Neural crest cell (in vitro differentiated cells): ENCODE data around the gene ADAT3. TPM values are rescaled to one million over a fixed set of nuclear protein-coding genes. Genes with fewer than 3 reads are reported as not detected.
"Not testable (repeated sequence)": the region's sequence is repeated elsewhere in the genome, so short reads cannot be mapped to it uniquely, and the experiment has no call there.

Experiments used
- DNase-seq: peaks from one replicate; pipeline ENCODE4 v3.0.0; 2021; ENCODE audit warnings: low read depth, mixed read lengths, low spot score
- H3K27ac Mint-ChIP-seq: one replicate; pipeline ENCODE4 v1.8.0; 2021; ENCODE audit warnings: mild to moderate bottlenecking, mixed read lengths; ENCODE audit not compliant: unreplicated experiment
- H3K27me3 Mint-ChIP-seq: 2 replicates; pipeline ENCODE4 v1.8.0; 2021; ENCODE audit warnings: low read depth, mild to moderate bottlenecking, mixed read lengths
- H3K36me3 Mint-ChIP-seq: 2 replicates; pipeline ENCODE4 v1.8.0; 2021; ENCODE audit warnings: low read depth, mild to moderate bottlenecking, mixed read lengths
- H3K4me1 Mint-ChIP-seq: 2 replicates; pipeline ENCODE4 v1.8.0; 2021; ENCODE audit warnings: mixed read lengths
- H3K4me3 Mint-ChIP-seq: one replicate; pipeline ENCODE4 v1.8.0; 2021; ENCODE audit warnings: mild to moderate bottlenecking, mixed read lengths
- H3K9me3 Mint-ChIP-seq: 2 replicates; pipeline ENCODE4 v1.8.0; 2021; ENCODE audit warnings: mixed read lengths
- CTCF ChIP-seq: fragments of 200-600 bp; sonication (generic); conservative IDR thresholded peaks from 2 replicates; pipeline ENCODE4 v1.5.0; 2021; ENCODE audit warnings: antibody characterized with exemption, mild to moderate bottlenecking
- total RNA-seq: library from RNA; stranded (reverse); gene quantifications from 2 replicates; pipeline ENCODE4 v1.2.1, GENCODE V29; 2021

Gene ADAT3
- total RNA-seq, 1 donor from 2014 or later = 13.7 TPM

GRCh38 chr19:1882089-1882785 lies 23.0 kb upstream of the ADAT3 start:
- no peak for DNase-seq
- Mint-ChIP-seq H3K9me3 (no peaks in the 10 kb centered on the region), H3K27ac (peak overlapping the region; percentile 86), H3K4me3 (peak overlapping the region; percentile 97), H3K27me3 (no peaks in the 10 kb centered on the region), H3K36me3 (no peaks in the 10 kb centered on the region), H3K4me1 (peaks cover 30% of the 10 kb centered on the region)
- no peak for TF ChIP-seq CTCF

GRCh38 chr19:1882786-1883692 lies 22.2 kb upstream of the ADAT3 start:
- no peak for TF ChIP-seq CTCF
- Mint-ChIP-seq H3K27me3 (no peaks in the 10 kb centered on the region), H3K4me1 (peaks cover 33% of the 10 kb centered on the region), H3K9me3 (no peaks in the 10 kb centered on the region), H3K4me3 (peak overlapping the region; percentile 97), H3K27ac (peak overlapping the region; percentile 86), H3K36me3 (no peaks in the 10 kb centered on the region)
- no peak for DNase-seq

DNA sequence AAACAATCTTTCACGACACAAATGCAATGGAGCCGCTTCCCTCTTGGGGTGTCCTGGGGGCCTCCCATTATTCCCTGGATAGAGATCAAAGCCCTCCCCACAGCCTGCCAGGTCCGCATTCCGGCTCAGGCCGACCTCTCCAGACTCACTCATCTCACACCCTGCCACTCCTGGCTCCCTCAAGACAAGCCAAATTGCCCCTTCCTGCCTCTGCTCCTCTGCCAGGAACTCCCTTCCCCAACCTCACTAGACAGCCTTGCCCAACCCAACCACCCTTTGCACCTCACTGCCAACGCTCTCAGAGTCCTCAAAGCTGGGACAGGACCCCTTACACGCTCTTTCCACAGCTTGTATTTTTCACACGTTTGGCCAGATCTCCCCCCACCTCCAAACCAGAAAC lies 21.4 kb upstream of the ADAT3 start:
- peaks cover 33% of the 10 kb centered on the region for H3K4me1 Mint-ChIP-seq
- no peaks in the 10 kb centered on the region for H3K27me3 Mint-ChIP-seq
- peak overlapping the region; percentile 97 for H3K4me3 Mint-ChIP-seq
- H3K36me3 Mint-ChIP-seq = no peaks in the 10 kb centered on the region
- no peak for TF ChIP-seq CTCF
- H3K9me3 Mint-ChIP-seq = no peaks in the 10 kb centered on the region
- H3K27ac Mint-ChIP-seq = peak overlapping the region; percentile 89
- DNase-seq = no peak

DNA sequence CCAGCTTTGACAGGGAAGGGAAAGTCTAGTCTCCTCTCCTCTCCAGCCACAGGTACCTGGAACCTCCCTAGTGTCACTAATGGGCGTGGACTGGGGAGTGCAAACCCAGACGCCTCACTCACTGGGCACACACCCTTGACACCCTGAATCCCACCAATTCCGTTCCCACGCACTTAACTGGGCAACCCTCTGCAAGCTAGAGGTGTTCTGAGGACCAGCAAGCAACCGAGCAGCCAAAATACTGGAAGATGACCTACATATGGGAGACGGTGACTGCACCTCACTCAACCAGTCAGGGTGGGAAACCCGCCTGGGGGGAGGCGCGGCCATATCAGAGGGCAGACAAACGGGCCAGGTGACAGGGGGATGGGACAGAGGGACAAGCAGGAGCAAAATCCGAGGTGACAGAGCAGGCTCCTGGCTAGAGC lies 20.9 kb upstream of the ADAT3 start:
- Mint-ChIP-seq H3K9me3 (no peaks in the 10 kb centered on the region), H3K4me3 (peak overlapping the region; percentile 97), H3K36me3 (no peaks in the 10 kb centered on the region), H3K27ac (peak overlapping the region; percentile 95), H3K27me3 (no peaks in the 10 kb centered on the region), H3K4me1 (peaks cover 33% of the 10 kb centered on the region)
- DNase-seq = no peak
- TF ChIP-seq CTCF = no peak

DNA sequence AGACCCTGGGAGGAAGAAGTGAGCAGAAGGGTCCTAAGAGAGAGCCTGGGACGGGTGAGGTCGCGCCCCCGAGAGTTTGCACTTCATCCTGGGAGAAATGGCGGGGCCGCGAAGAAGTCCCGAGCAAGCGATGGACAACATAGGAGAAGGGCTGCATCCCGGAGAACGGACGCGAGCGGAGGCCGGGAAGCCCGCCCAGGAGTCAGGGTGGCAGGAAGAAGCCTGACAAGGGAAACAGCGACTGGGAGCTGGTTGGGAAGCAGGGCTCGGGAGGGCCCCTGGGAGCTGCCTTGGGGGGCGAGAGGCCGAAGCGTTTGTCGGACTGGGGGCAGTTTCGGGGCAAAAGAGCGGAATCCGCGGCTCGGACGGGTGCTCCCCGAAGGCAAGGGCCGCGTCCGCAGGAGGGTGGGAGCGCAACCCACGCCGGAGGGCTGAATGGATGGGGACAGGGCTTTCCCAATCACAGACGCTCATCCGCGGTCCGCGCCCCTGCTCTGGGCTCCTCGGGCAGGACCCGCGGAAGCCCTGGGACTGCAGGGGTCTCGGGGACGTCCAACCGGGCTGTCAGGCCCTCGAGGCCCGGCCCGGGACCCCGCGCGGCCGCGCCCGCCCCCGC lies 20.4 kb upstream of the ADAT3 start:
- Mint-ChIP-seq H3K9me3 (no peaks in the 10 kb centered on the region), H3K36me3 (no peaks in the 10 kb centered on the region), H3K4me1 (peaks cover 33% of the 10 kb centered on the region), H3K27me3 (no peaks in the 10 kb centered on the region), H3K27ac (peak overlapping the region; percentile 95), H3K4me3 (peak overlapping the region; percentile 97)
- TF ChIP-seq CTCF = no peak
- no peak for DNase-seq

DNA sequence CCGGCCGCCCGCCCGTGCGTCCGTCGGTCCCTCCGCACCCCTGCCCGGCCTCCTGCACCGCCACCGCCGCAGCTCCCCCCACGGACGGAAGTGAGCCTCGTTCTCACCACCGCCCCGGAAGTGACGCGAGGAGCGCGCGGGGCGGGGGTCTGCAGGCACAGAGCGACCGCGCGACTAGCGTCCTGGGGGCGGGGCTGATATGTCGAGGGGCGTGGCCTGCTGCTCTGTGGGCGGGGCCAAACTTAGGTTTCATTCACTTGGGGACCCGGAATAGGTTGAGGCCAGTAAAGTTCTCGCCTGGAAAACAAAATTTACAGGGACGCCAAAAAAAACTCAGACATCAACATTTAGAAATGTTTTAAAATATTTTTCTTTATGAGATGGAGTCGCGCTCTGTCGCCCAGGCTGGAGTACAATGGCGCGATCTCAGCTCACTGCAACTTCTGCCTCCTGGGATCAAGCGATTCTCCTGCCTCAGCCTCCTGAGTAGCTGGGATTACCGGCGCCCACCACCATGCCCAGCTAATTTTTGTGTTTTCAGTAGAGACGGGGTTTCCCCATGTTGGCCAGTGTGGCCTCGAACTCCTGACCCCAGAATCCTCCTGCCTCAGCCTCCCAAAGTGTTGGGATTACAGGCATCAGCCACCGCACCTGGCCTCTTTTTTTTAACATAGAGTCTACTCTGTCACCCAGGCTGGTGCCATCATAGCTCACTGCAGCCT lies 19.6 kb upstream of the ADAT3 start, which contains the start of gene ABHD17A:
Gene ABHD17A, minus strand, starts transcription at position 99 of the 722 bp plus-strand sequence. CDS start 3,930 bp downstream, outside the sequence.
- Mint-ChIP-seq H3K4me1 (peaks cover 33% of the 10 kb centered on the region), H3K27ac (peak within 1 kb of the TSS; percentile 95), H3K4me3 (peak within 1 kb of the TSS; percentile 97)
- H3K9me3 Mint-ChIP-seq, H3K27me3 Mint-ChIP-seq, H3K36me3 Mint-ChIP-seq: not testable (repeated sequence)
- DNase-seq = peak; percentile 94

- not testable (repeated sequence) for H3K36me3 Mint-ChIP-seq, H3K9me3 Mint-ChIP-seq, H3K27me3 Mint-ChIP-seq, H3K4me3 Mint-ChIP-seq, DNase-seq, H3K27ac Mint-ChIP-seq
- peaks cover 33% of the 10 kb centered on the region for H3K4me1 Mint-ChIP-seq
Observed at GRCh38 chr19:1886360-1886759, 18.8 kb upstream of the ADAT3 start.
